Stimulated activated CD4-positive, alpha-beta T cell treated with anti-CD3 and anti-CD28 coated beads, Interleukin-4, amount 100 ng/mL, for 4 hours (primary cell): Measurements from ENCODE around the gene ONECUT1.

Experiments used
- DNase-seq, 2 experiments: peaks; one replicate each; pipeline ENCODE4 v3.0.0-alpha.2; 2020

Gene ONECUT1

GRCh38 chr15:52796753-52797520, 6.8 kb upstream of the ONECUT1 start:
- DNase-seq, result no peak

GRCh38 chr15:52796228-52796521, 6.0 kb upstream of the ONECUT1 start:
- no peak for DNase-seq

- DNase-seq, result no peak
Observed at GRCh38 chr15:52795464-52796227, 5.5 kb upstream of the ONECUT1 start.

- DNase-seq, result no peak
Observed at GRCh38 chr15:52794665-52795463, 4.7 kb upstream of the ONECUT1 start.

- DNase-seq, result no peak
Observed at GRCh38 chr15:52791776-52792175, 1.6 kb upstream of the ONECUT1 start.

GRCh38 chr15:52790941-52791751, 1.0 kb upstream of the ONECUT1 start:
- DNase-seq, result no peak

GRCh38 chr15:52789601-52790168, 451 bp downstream of the ONECUT1 start:
- no peak for DNase-seq

GRCh38 chr15:52789008-52789600, 1.0 kb downstream of the ONECUT1 start:
- DNase-seq, result no peak

GRCh38 chr15:52788099-52788986, 1.8 kb downstream of the ONECUT1 start:
- DNase-seq, result no peak

GRCh38 chr15:52787549-52788098, 2.5 kb downstream of the ONECUT1 start:
- DNase-seq, result no peak

GRCh38 chr15:52787123-52787503, 3.0 kb downstream of the ONECUT1 start:
- no peak for DNase-seq

GRCh38 chr15:52786436-52787122, 3.6 kb downstream of the ONECUT1 start:
- DNase-seq, result no peak

GRCh38 chr15:52785672-52786406, 4.3 kb downstream of the ONECUT1 start:
- no peak for DNase-seq

GRCh38 chr15:52784799-52785671, 5.1 kb downstream of the ONECUT1 start:
- DNase-seq, result no peak

- peak in 1 of 2 experiments; percentile 43 for DNase-seq
Observed at GRCh38 chr15:52783929-52784798, 6.0 kb downstream of the ONECUT1 start.

- DNase-seq, result no peak
Observed at GRCh38 chr15:52783191-52783829, 6.8 kb downstream of the ONECUT1 start.

- DNase-seq, result no peak
Observed at GRCh38 chr15:52782514-52782913, 7.6 kb downstream of the ONECUT1 start.
